H9 (cell line): ENCODE measurements around the gene SYT11. TPM values are rescaled to one million over a fixed set of nuclear protein-coding genes. Genes with fewer than 3 reads are reported as not detected.
A peak's percentile ranks its signal among the peaks of the same experiment; 100 is the strongest.

ENCODE experiments used
- DNase-seq: peaks from one replicate; pipeline ENCODE4 v3.0.0-alpha.2; 2017
- H2AFZ ChIP-seq: one replicate; pipeline ENCODE4 v1.6.1; 2013; ENCODE audit warnings: mild to moderate bottlenecking, low read length, control low read depth, moderate library complexity
- H2AK5ac ChIP-seq: 2 replicates; pipeline ENCODE4 v1.6.1; 2013; ENCODE audit warnings: low read length, control low read depth, mixed read lengths; ENCODE audit not compliant: insufficient read length
- H2BK120ac ChIP-seq: one replicate; pipeline ENCODE4 v1.6.1; 2013; ENCODE audit warnings: low read depth, mild to moderate bottlenecking, low read length, control low read depth, inconsistent platforms; ENCODE audit not compliant: poor library complexity, severe bottlenecking
- H2BK12ac ChIP-seq: 2 replicates; pipeline ENCODE4 v1.6.1; 2013; ENCODE audit warnings: low read length, control low read depth, mixed read lengths, low read depth; ENCODE audit not compliant: insufficient read length
- H2BK15ac ChIP-seq: 2 replicates; pipeline ENCODE4 v1.6.1; 2013; ENCODE audit warnings: low read depth, low read length, control low read depth
- H2BK20ac ChIP-seq: one replicate; pipeline ENCODE4 v1.6.1; 2013; ENCODE audit warnings: low read depth, mild to moderate bottlenecking, low read length, control low read depth, inconsistent platforms; ENCODE audit not compliant: poor library complexity, severe bottlenecking
- H2BK5ac ChIP-seq: 2 replicates; pipeline ENCODE4 v1.6.1; 2013; ENCODE audit warnings: low read length, control low read depth, mixed read lengths; ENCODE audit not compliant: insufficient read length
- H3K14ac ChIP-seq: 2 replicates; pipeline ENCODE4 v1.6.1; 2013; ENCODE audit warnings: low read length, control low read depth; ENCODE audit not compliant: insufficient read depth
- H3K18ac ChIP-seq: 2 replicates; pipeline ENCODE4 v1.6.1; 2013; ENCODE audit warnings: low read depth, mild to moderate bottlenecking, mixed read lengths, low read length, control low read depth; ENCODE audit not compliant: insufficient read length
- H3K23ac ChIP-seq: 2 replicates; pipeline ENCODE4 v1.6.1; 2013; ENCODE audit warnings: low read length, control low read depth, mixed read lengths, low read depth; ENCODE audit not compliant: insufficient read length
- H3K23me2 ChIP-seq: 2 replicates; pipeline ENCODE4 v1.6.1; 2013; ENCODE audit warnings: low read depth, mild to moderate bottlenecking, mixed read lengths, low read length, control low read depth; ENCODE audit not compliant: insufficient read length, poor library complexity, severe bottlenecking
- H3K27ac ChIP-seq: 2 replicates; pipeline ENCODE4 v1.5.1; 2013; ENCODE audit warnings: low read length, control low read depth, mixed read lengths, low read depth; ENCODE audit not compliant: insufficient read length
- H3K27me3 ChIP-seq: 2 replicates; pipeline ENCODE4 v1.6.1; 2013; ENCODE audit warnings: low read length, control low read depth, inconsistent platforms; ENCODE audit not compliant: insufficient read depth
- H3K4ac ChIP-seq: 2 replicates; pipeline ENCODE4 v1.6.1; 2013; ENCODE audit warnings: low read depth, mild to moderate bottlenecking, control low read depth, inconsistent platforms, low read length, moderate library complexity
- H3K4me1 ChIP-seq: 2 replicates; pipeline ENCODE4 v1.6.1; 2013; ENCODE audit warnings: low read length, control low read depth, inconsistent platforms; ENCODE audit not compliant: insufficient read depth
- H3K4me2 ChIP-seq: 2 replicates; pipeline ENCODE4 v1.6.1; 2013; ENCODE audit warnings: low read length, control low read depth, mixed read lengths; ENCODE audit not compliant: insufficient read length, insufficient read depth
- H3K56ac ChIP-seq: 2 replicates; pipeline ENCODE4 v1.6.1; 2013; ENCODE audit warnings: low read depth, mild to moderate bottlenecking, mixed read lengths, low read length, control low read depth; ENCODE audit not compliant: insufficient read length
- H3K79me1 ChIP-seq: 2 replicates; pipeline ENCODE4 v1.6.1; 2013; ENCODE audit warnings: low read depth, mild to moderate bottlenecking, moderate library complexity, low read length, control low read depth, inconsistent platforms; ENCODE audit not compliant: insufficient read depth, poor library complexity, severe bottlenecking
- H3K79me2 ChIP-seq: 2 replicates; pipeline ENCODE4 v1.6.1; 2013; ENCODE audit warnings: low read length, control low read depth, inconsistent platforms; ENCODE audit not compliant: insufficient read depth
- H3K9ac ChIP-seq: 2 replicates; pipeline ENCODE4 v1.6.1; 2013; ENCODE audit warnings: low read length, control low read depth, mixed read lengths; ENCODE audit not compliant: insufficient read length; ENCODE audit errors: extremely low read depth
- H3K9me3 ChIP-seq: one replicate; pipeline ENCODE4 v1.6.1; 2013; ENCODE audit warnings: low read depth, low read length, inconsistent platforms; ENCODE audit not compliant: control insufficient read depth
- H3T11ph ChIP-seq: one replicate; pipeline ENCODE4 v1.6.1; 2013; ENCODE audit warnings: mild to moderate bottlenecking, low read length, control low read depth, inconsistent platforms
- H4K20me1 ChIP-seq: one replicate; pipeline ENCODE4 v1.6.1; 2013; ENCODE audit not compliant: control insufficient read depth, insufficient read length, insufficient read depth
- H4K5ac ChIP-seq: 2 replicates; pipeline ENCODE4 v1.6.1; 2013; ENCODE audit warnings: low read depth, mild to moderate bottlenecking, mixed read lengths, low read length, control low read depth; ENCODE audit not compliant: insufficient read length
- H4K8ac ChIP-seq: replicated peaks from 2 replicates; pipeline ENCODE4 v1.6.1; 2013; ENCODE audit warnings: low read length, control low read depth, mixed read lengths, low read depth; ENCODE audit not compliant: insufficient read length
- H4K91ac ChIP-seq: 2 replicates; pipeline ENCODE4 v1.6.1; 2013; ENCODE audit warnings: low read depth, mild to moderate bottlenecking, moderate library complexity, mixed read lengths, low read length, control low read depth; ENCODE audit not compliant: insufficient read length
- H3K27ac Mint-ChIP-seq, 3 experiments: 2 replicates in 2 of 3; 3 replicates in 1 of 3; pipeline ENCODE4 v1.8.0; 2020 to 2021; ENCODE audit warnings: mixed read lengths in 3 of 3, mild to moderate bottlenecking in 1 of 3, moderate library complexity in 1 of 3
- H3K27me3 Mint-ChIP-seq: 2 replicates; pipeline ENCODE4 v1.8.0; 2021; ENCODE audit warnings: low read depth, mild to moderate bottlenecking, moderate library complexity, mixed read lengths
- H3K36me3 Mint-ChIP-seq, 3 experiments: 2 replicates in 2 of 3; 3 replicates in 1 of 3; pipeline ENCODE4 v1.8.0; 2020 to 2021; ENCODE audit warnings: low read depth in 3 of 3, mixed read lengths in 3 of 3; ENCODE audit not compliant: insufficient read depth in 1 of 3
- H3K4me1 Mint-ChIP-seq, 2 experiments: 2 replicates each; pipeline ENCODE4 v1.8.0; 2020; ENCODE audit warnings: mixed read lengths in 2 of 2
- H3K4me3 Mint-ChIP-seq, 2 experiments: 2 replicates in 1 of 2; 3 replicates in 1 of 2; pipeline ENCODE4 v1.8.0; 2020 to 2021; ENCODE audit warnings: mild to moderate bottlenecking in 2 of 2, mixed read lengths in 2 of 2, moderate library complexity in 1 of 2
- H3K9me3 Mint-ChIP-seq, 2 experiments: 2 replicates in 1 of 2; 3 replicates in 1 of 2; pipeline ENCODE4 v1.8.0; 2020; ENCODE audit warnings: mild to moderate bottlenecking in 2 of 2, mixed read lengths in 2 of 2, moderate library complexity in 1 of 2
- CTCF ChIP-seq: fragments of 200-600 bp; sonication (generic); conservative IDR thresholded peaks from 3 replicates; pipeline ENCODE4 v1.8.0; 2021; ENCODE audit warnings: antibody characterized with exemption, mild to moderate bottlenecking
- WGBS: extraction: QIAGEN DNeasy Blood & Tissue Kit; methylation state at CpG from one replicate; pipeline ENCODE4 v1.1.7; 2013; ENCODE audit warnings: missing lambda C conversion rate, low lambda C conversion rate, mixed read lengths; ENCODE audit not compliant: insufficient read length; ENCODE audit errors: extremely low coverage; 5-methylcytosine and 5-hydroxymethylcytosine counted together
- total RNA-seq: library from RNA; stranded (reverse); gene quantifications from 2 replicates; pipeline ENCODE4 v1.2.1, GENCODE V29; 2021

Gene SYT11
- total RNA-seq, 1 experiment from 2014 or later = 0.28 TPM

- no peak within 1 kb of the TSS for H4K8ac ChIP-seq
- no peak for TF ChIP-seq CTCF
- no peak within 1 kb of the TSS for H2AFZ ChIP-seq
- no peak within 1 kb of the TSS for H2BK5ac ChIP-seq
- H3K56ac ChIP-seq = no peak within 1 kb of the TSS
- H2BK15ac ChIP-seq = no peak within 1 kb of the TSS
- H3K27me3 ChIP-seq = no peaks in the 10 kb centered on the region
- no peak within 1 kb of the TSS for H4K91ac ChIP-seq
- H3K23me2 ChIP-seq = no peaks in the 10 kb centered on the region
- Mint-ChIP-seq H3K9me3 (no peaks in the 10 kb centered on the region), H3K36me3 (peaks cover 18 to 30% (median 28%) of the 10 kb centered on the region in 3 experiments; a peak in 6 of 7 replicates), H3K4me1 (peaks cover 5 to 9% of the 10 kb centered on the region in 2 experiments), H3K27ac (peak within 1 kb of the TSS; percentile 97 to 100 (median 97)), H3K27me3 (peaks cover 12% of the 10 kb centered on the region), H3K4me3 (peak within 1 kb of the TSS; percentile 99 to 100)
- H3K79me1 ChIP-seq = no peaks in the 10 kb centered on the region
- H2BK12ac ChIP-seq = no peak within 1 kb of the TSS
- H3K18ac ChIP-seq = peak within 1 kb of the TSS; percentile 55
- H2BK20ac ChIP-seq = no peak within 1 kb of the TSS
- peak; percentile 90 for DNase-seq
- H3K4me2 ChIP-seq = peak within 1 kb of the TSS; percentile 46
- H2AK5ac ChIP-seq = no peak within 1 kb of the TSS
- H2BK120ac ChIP-seq = no peak within 1 kb of the TSS
- H3K4me1 ChIP-seq = no peaks in the 10 kb centered on the region
- H3K27ac ChIP-seq = no peak within 1 kb of the TSS
- WGBS = no CpG with 5 or more reads among the region's 46 CpGs
- H3K4ac ChIP-seq = no peak within 1 kb of the TSS
- no peaks in the 10 kb centered on the region for H3K9me3 ChIP-seq
- H3K9ac ChIP-seq = peak within 1 kb of the TSS; percentile 89
- no peak within 1 kb of the TSS for H3K23ac ChIP-seq
- no peak within 1 kb of the TSS for H3T11ph ChIP-seq
- H3K14ac ChIP-seq = peak within 1 kb of the TSS; percentile 86
- no peaks in the 10 kb centered on the region for H4K20me1 ChIP-seq
- H4K5ac ChIP-seq = no peak within 1 kb of the TSS
- H3K79me2 ChIP-seq = peaks cover 7% of the 10 kb centered on the region; the same call in 1 of the 2 replicates
Observed at GRCh38 chr1:155856975-155857930, 2.1 kb upstream of the SYT11 start, which contains the start of gene GON4L. TSS of gene GON4L (minus strand) at chr1:155857214. CDS start at chr1:155853780, 3,434 bp downstream.
